ENCODE data around the gene ACADL. TPM values are rescaled to one million over a fixed set of nuclear protein-coding genes. Genes with fewer than 3 reads are reported as not detected.
A peak's percentile ranks its signal among the peaks of the same experiment; 100 is the strongest.

Gene ACADL
- total RNA-seq, 1 donor from 2014 or later: not detected

- Mint-ChIP-seq H3K27ac (no peak overlapping the region), H3K9me3 (no peaks in the 10 kb centered on the region), H3K27me3 (ENCODE audit: insufficient read depth, low read depth) (peaks cover 2% of the 10 kb centered on the region), H3K36me3 (no peaks in the 10 kb centered on the region), H3K4me3 (no peak overlapping the region), H3K4me1 (peaks cover 6% of the 10 kb centered on the region)
- Histone ChIP-seq H3K79me2 (ENCODE audit: low read depth) (no peaks in the 10 kb centered on the region), H4K20me1 (ENCODE audit: low read depth) (no peaks in the 10 kb centered on the region), H3K27me3 (no peaks in the 10 kb centered on the region), H3K4me2 (no peak overlapping the region), H3K9ac (no peak overlapping the region), H3K27ac (no peak overlapping the region), H3F3A (ENCODE audit: low read depth) (no peaks in the 10 kb centered on the region), H3K9me3 (ENCODE audit: low read depth) (no peaks in the 10 kb centered on the region), H3K36me3 (no peaks in the 10 kb centered on the region), H3K4me1 (no peaks in the 10 kb centered on the region), H3K4me3 (no peak overlapping the region), H2AFZ (replicated peaks) (no peak overlapping the region)
- TF ChIP-seq EZH2phosphoT487 (IDR thresholded peaks at IDR 0.05) (no peak), CTCF (IDR thresholded peaks at IDR 0.05) (no peak)
- DNase-seq (ENCODE audit: low spot score): no peak
Measured at GRCh38 chr2:210197720-210198119, 27.5 kb downstream of the ACADL start.

GRCh38 chr2:210195101-210195852 is 30.0 kb downstream of the ACADL start:
- H3K36me3 Mint-ChIP-seq: no peaks in the 10 kb centered on the region
- no peaks in the 10 kb centered on the region for H4K20me1 ChIP-seq (ENCODE audit: low read depth)
- no peak overlapping the region for H3K9ac ChIP-seq
- no peaks in the 10 kb centered on the region for H3K4me1 ChIP-seq
- no peak overlapping the region for H3K4me3 ChIP-seq
- no peaks in the 10 kb centered on the region for H3K36me3 ChIP-seq
- no peak overlapping the region for H3K27ac Mint-ChIP-seq
- peaks cover 6% of the 10 kb centered on the region for H3K4me1 Mint-ChIP-seq
- peak overlapping the region; percentile 94 for H2AFZ ChIP-seq (replicated peaks)
- H3K9me3 Mint-ChIP-seq: no peaks in the 10 kb centered on the region
- DNase-seq (ENCODE audit: low spot score): peak; percentile 53
- H3K27me3 ChIP-seq: no peaks in the 10 kb centered on the region
- H3K27ac ChIP-seq: no peak overlapping the region
- H3K79me2 ChIP-seq (ENCODE audit: low read depth): no peaks in the 10 kb centered on the region
- TF ChIP-seq EZH2 (IDR thresholded peaks at IDR 0.05) (no peak), CTCF (IDR thresholded peaks at IDR 0.05) (peak; percentile 80), EZH2phosphoT487 (IDR thresholded peaks at IDR 0.05) (no peak)
- H3K4me2 ChIP-seq: no peak overlapping the region
- no peak overlapping the region for H3K4me3 Mint-ChIP-seq
- no peaks in the 10 kb centered on the region for H3K9me3 ChIP-seq (ENCODE audit: low read depth)
- H3K27me3 Mint-ChIP-seq (ENCODE audit: insufficient read depth, low read depth): no peaks in the 10 kb centered on the region
- no peaks in the 10 kb centered on the region for H3F3A ChIP-seq (ENCODE audit: low read depth)

- Mint-ChIP-seq H3K36me3 (peaks cover 1% of the 10 kb centered on the region), H3K9me3 (peaks cover 12% of the 10 kb centered on the region), H3K4me1 (peaks cover 5% of the 10 kb centered on the region), H3K4me3 (no peak overlapping the region), H3K27ac (no peak overlapping the region), H3K27me3 (ENCODE audit: insufficient read depth, low read depth) (no peaks in the 10 kb centered on the region)
- H3K9me3 ChIP-seq (ENCODE audit: low read depth): no peaks in the 10 kb centered on the region
- H3K79me2 ChIP-seq (ENCODE audit: low read depth): no peaks in the 10 kb centered on the region
- no peak overlapping the region for H3K4me3 ChIP-seq
- H3K27me3 ChIP-seq: no peaks in the 10 kb centered on the region
- no peaks in the 10 kb centered on the region for H4K20me1 ChIP-seq (ENCODE audit: low read depth)
- H3K9ac ChIP-seq: no peak overlapping the region
- H3K4me1 ChIP-seq: peaks cover 9% of the 10 kb centered on the region
- no peak overlapping the region for H2AFZ ChIP-seq (replicated peaks)
- no peaks in the 10 kb centered on the region for H3F3A ChIP-seq (ENCODE audit: low read depth)
- no peak for TF ChIP-seq CTCF (IDR thresholded peaks at IDR 0.05)
- no peak for TF ChIP-seq EZH2 (IDR thresholded peaks at IDR 0.05)
- TF ChIP-seq EZH2phosphoT487 (IDR thresholded peaks at IDR 0.05): no peak
- no peak overlapping the region for H3K4me2 ChIP-seq
- no peak overlapping the region for H3K27ac ChIP-seq
- DNase-seq (ENCODE audit: low spot score): no peak
- H3K36me3 ChIP-seq: no peaks in the 10 kb centered on the region
Measured at GRCh38 chr2:210190345-210190744, 34.9 kb downstream of the ACADL start.
